Nephron (organoid): Measurements from ENCODE around the gene PITPNM1.
A peak's percentile ranks its signal among the peaks of the same experiment; 100 is the strongest.

ENCODE experiments used
- H3K27ac Mint-ChIP-seq, 3 experiments: 2 replicates each; pipeline ENCODE4 v1.8.0; 2020; ENCODE audit warnings: mixed read lengths in 3 of 3, mild to moderate bottlenecking in 2 of 3, moderate library complexity in 1 of 3
- H3K27me3 Mint-ChIP-seq: 2 replicates; pipeline ENCODE4 v1.8.0; 2021; ENCODE audit warnings: low read depth, mild to moderate bottlenecking, moderate library complexity, mixed read lengths
- H3K36me3 Mint-ChIP-seq: 2 replicates; pipeline ENCODE4 v1.8.0; 2020; ENCODE audit warnings: low read depth, mixed read lengths
- H3K4me1 Mint-ChIP-seq: 2 replicates; pipeline ENCODE4 v1.8.0; 2020; ENCODE audit warnings: mixed read lengths
- H3K4me3 Mint-ChIP-seq, 3 experiments: 2 replicates each; pipeline ENCODE4 v1.8.0; 2020; ENCODE audit warnings: mild to moderate bottlenecking in 3 of 3, mixed read lengths in 3 of 3, moderate library complexity in 2 of 3
- H3K9me3 Mint-ChIP-seq: 2 replicates; pipeline ENCODE4 v1.8.0; 2020; ENCODE audit warnings: mixed read lengths
- TF ChIP-seq, protein P1 (sequence below), 3 experiments: fragments of 200-600 bp; sonication (generic); IDR thresholded peaks; one replicate each; pipeline ENCODE4 v1.5.0; 2021; ENCODE audit warnings: antibody characterized with exemption in 3 of 3; ENCODE audit not compliant: unreplicated experiment in 3 of 3

The PITPNM1 gene

DNA sequence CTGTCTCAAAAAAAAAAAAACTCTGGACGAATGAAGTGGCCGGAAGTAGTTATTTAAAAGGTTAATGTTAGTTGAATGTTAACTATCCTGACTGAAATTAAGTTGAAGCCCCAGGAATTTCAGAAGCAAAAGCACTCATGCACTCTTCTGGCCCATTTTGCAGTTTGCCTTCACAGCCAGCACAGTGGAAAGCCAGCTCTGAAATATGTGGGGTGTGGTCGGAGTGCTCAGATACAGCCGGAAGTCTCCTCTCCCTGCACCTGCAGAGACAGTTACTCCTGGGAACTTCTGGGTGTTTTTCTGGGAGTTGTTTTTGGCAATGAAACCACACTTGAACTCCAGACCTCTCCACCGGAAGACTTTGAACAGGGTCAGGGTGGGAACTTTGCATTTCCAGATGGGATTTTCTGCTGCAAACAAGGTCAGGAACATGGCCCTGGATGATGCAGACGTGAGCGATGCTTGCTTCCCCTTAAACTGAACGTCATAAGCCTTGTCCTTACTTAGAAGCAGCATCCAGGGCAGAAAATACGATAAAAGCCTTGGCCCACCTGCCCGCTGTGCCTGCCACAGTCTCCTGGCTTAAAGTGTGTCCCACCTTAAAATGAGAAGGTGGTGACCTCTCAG lies 39.6 kb upstream of the PITPNM1 start:
- peak overlapping the region; percentile 84 to 91 (median 87) for H3K27ac Mint-ChIP-seq
- H3K4me3 Mint-ChIP-seq: peak overlapping the region in 2 of 3 experiments; percentile 17 to 26

DNA sequence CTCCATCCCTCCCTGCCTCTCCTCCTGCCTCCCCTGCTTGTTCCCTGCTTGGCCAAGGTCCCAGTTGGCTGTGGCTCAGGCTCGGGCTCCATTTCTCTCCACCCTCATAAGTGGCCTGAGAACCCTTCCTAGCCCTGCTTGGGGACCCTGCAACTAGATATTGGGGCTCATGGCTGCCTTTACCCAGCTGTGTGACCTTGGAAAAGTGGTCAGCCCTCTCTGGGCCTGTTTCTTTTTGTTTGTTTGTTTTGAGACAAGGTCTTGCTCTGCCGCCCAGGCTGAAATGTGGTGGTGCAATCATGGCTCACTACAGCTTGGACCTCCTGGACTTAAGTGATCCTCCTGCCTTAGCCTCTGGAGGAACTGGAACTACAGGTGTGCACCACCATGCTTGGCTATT lies 38.4 kb upstream of the PITPNM1 start:
- no peak overlapping the region for H3K4me3 Mint-ChIP-seq
- H3K9me3 Mint-ChIP-seq: no peaks in the 10 kb centered on the region
- TF ChIP-seq, protein P1, sequence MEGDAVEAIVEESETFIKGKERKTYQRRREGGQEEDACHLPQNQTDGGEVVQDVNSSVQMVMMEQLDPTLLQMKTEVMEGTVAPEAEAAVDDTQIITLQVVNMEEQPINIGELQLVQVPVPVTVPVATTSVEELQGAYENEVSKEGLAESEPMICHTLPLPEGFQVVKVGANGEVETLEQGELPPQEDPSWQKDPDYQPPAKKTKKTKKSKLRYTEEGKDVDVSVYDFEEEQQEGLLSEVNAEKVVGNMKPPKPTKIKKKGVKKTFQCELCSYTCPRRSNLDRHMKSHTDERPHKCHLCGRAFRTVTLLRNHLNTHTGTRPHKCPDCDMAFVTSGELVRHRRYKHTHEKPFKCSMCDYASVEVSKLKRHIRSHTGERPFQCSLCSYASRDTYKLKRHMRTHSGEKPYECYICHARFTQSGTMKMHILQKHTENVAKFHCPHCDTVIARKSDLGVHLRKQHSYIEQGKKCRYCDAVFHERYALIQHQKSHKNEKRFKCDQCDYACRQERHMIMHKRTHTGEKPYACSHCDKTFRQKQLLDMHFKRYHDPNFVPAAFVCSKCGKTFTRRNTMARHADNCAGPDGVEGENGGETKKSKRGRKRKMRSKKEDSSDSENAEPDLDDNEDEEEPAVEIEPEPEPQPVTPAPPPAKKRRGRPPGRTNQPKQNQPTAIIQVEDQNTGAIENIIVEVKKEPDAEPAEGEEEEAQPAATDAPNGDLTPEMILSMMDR (IDR thresholded peaks at IDR 0.05; ENCODE audit: unreplicated experiment in 3 of 3): no peak
- peaks cover 20% of the 10 kb centered on the region for H3K4me1 Mint-ChIP-seq
- H3K36me3 Mint-ChIP-seq: no peaks in the 10 kb centered on the region
- H3K27me3 Mint-ChIP-seq: peaks cover 5% of the 10 kb centered on the region
- no peak overlapping the region for H3K27ac Mint-ChIP-seq

More for the DNA sequence above, 39.6 kb upstream of the PITPNM1 start:
- TF ChIP-seq, protein P1 (IDR thresholded peaks at IDR 0.05; ENCODE audit: unreplicated experiment in 3 of 3): no peak
- Mint-ChIP-seq H3K27me3 (peaks cover 5% of the 10 kb centered on the region), H3K36me3 (no peaks in the 10 kb centered on the region), H3K4me1 (peaks cover 20% of the 10 kb centered on the region), H3K9me3 (no peaks in the 10 kb centered on the region)

DNA sequence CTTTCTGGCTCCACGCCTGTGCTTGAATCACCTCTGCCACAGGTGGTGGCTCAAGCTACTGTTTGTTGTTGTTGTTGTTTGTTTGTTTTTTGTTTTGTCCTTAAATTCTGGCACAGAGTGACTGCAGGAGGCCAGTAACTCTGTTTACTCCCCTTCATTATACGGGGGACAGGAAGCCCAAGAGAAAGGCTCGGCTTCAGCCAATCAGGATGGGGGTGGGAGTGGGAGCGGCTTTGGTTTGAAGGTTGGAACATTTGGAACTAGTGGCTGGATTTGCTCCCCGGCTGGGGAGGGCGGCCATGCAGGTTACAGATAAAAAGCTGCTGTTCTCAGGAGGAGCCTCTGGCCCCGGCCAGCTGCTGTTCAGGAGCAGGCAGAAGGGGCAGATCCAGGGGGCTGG lies 37.8 kb upstream of the PITPNM1 start:
- peaks cover 5% of the 10 kb centered on the region for H3K27me3 Mint-ChIP-seq
- H3K4me1 Mint-ChIP-seq: peaks cover 20% of the 10 kb centered on the region
- no peaks in the 10 kb centered on the region for H3K36me3 Mint-ChIP-seq
- H3K27ac Mint-ChIP-seq: no peak overlapping the region
- peaks cover under 1% of the 10 kb centered on the region for H3K9me3 Mint-ChIP-seq
- H3K4me3 Mint-ChIP-seq: no peak overlapping the region
- TF ChIP-seq, protein P1 (IDR thresholded peaks at IDR 0.05; ENCODE audit: unreplicated experiment in 3 of 3): no peak

GRCh38 chr11:67542169-67542568 lies 37.0 kb upstream of the PITPNM1 start:
- peaks cover 20% of the 10 kb centered on the region for H3K4me1 Mint-ChIP-seq
- peaks cover 5% of the 10 kb centered on the region for H3K27me3 Mint-ChIP-seq
- no peak overlapping the region for H3K4me3 Mint-ChIP-seq
- peaks cover 2% of the 10 kb centered on the region for H3K9me3 Mint-ChIP-seq
- H3K27ac Mint-ChIP-seq: no peak overlapping the region
- H3K36me3 Mint-ChIP-seq: no peaks in the 10 kb centered on the region
- TF ChIP-seq, protein P1 (IDR thresholded peaks at IDR 0.05; ENCODE audit: unreplicated experiment in 3 of 3): no peak

DNA sequence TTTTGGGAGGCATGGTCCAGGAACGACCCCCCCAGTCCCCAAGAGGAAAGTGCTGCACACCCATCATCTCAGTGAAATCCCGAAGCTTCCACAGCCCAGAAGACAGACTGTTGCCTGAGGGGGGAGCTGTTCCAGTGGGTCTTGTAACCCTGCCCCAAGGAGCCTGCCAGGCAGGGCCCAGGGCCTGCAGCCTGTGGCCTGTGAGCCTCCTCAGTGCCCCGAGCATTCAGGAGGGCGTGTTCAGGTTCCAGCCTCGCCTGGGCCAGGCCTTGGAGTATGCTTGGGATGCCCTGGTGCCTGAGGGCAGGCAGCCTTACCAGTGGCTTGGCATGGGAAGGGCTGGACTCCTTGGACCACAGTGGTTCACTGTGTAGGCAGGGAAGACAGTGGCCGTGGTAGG lies 36.0 kb upstream of the PITPNM1 start:
- peaks cover 4% of the 10 kb centered on the region for H3K9me3 Mint-ChIP-seq
- H3K27me3 Mint-ChIP-seq: peaks cover 5% of the 10 kb centered on the region
- no peaks in the 10 kb centered on the region for H3K36me3 Mint-ChIP-seq
- TF ChIP-seq, protein P1 (IDR thresholded peaks at IDR 0.05; ENCODE audit: unreplicated experiment in 3 of 3): no peak
- no peak overlapping the region for H3K27ac Mint-ChIP-seq
- H3K4me1 Mint-ChIP-seq: peaks cover 16% of the 10 kb centered on the region
- no peak overlapping the region for H3K4me3 Mint-ChIP-seq

DNA sequence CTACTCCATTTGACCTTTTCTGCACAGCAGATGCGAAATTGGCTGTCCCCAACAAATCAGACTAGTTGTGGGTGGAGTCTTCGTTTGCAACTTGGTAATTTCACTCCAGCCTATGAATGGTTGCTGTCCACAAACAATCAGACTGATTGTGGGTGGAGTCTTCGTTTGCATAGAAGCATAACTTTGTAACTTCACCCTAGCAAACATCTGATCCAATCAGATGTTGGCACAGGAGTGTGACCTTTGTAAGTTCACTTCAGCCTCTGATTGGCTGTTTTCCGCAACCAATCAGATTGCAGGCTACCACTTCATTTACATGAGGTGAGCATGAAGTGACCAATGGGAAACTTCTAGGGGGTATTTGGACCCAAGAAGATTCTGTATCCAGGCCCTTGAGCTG lies 34.4 kb upstream of the PITPNM1 start:
- H3K27ac Mint-ChIP-seq: no peak overlapping the region
- H3K27me3 Mint-ChIP-seq: peaks cover 5% of the 10 kb centered on the region
- TF ChIP-seq, protein P1 (IDR thresholded peaks at IDR 0.05; ENCODE audit: unreplicated experiment in 3 of 3): no peak
- H3K36me3 Mint-ChIP-seq: no peaks in the 10 kb centered on the region
- H3K4me3 Mint-ChIP-seq: no peak overlapping the region
- peaks cover 10% of the 10 kb centered on the region for H3K9me3 Mint-ChIP-seq
- peaks cover 2% of the 10 kb centered on the region for H3K4me1 Mint-ChIP-seq
